Frontal cortex (tissue), 4 donors: ENCODE measurements around the gene TMEM125. TPM values are rescaled to one million over a fixed set of nuclear protein-coding genes. Genes with fewer than 3 reads are reported as not detected.

Source experiments
- DNase-seq, 2 donors: peaks; one replicate each; pipeline ENCODE4 v3.0.0; 2012; ENCODE audit warnings: low spot score in 2 of 2
- FAIRE-seq: peaks from 2 replicates; lab custom pipeline; 2012; peaks lifted over from hg19 to GRCh38; lab: Jason Lieb, UNC
- total RNA-seq: library from RNA; depleted of rRNA; stranded (reverse); fragments of >200 nt; gene quantifications from one replicate; pipeline ENCODE4 v1.2.3, GENCODE V29; 2014
- donor health status: control.
- donor health status: control.
- donor health status: control.

The TMEM125 gene
- total RNA-seq, 1 donor from 2014 or later = 0.82 TPM

GRCh38 chr1:43322506-43322905 lies 52.7 kb downstream of the TMEM125 start:
- DNase-seq (no peak), FAIRE-seq (no peak)

Other genes with a start within 250 kb of the TMEM125 start
- gene EBNA1BP2, start 97.7 kb upstream of the TMEM125 start, total RNA-seq = 57.5 TPM
- 0.82 TPM for gene CFAP57, start 97.7 kb upstream of the TMEM125 start, total RNA-seq
- gene C1orf210, start 15.6 kb downstream of the TMEM125 start, total RNA-seq = not detected
- gene TIE1, start 31.0 kb downstream of the TMEM125 start, total RNA-seq = 6.9 TPM
- gene MPL, start 67.8 kb downstream of the TMEM125 start, total RNA-seq = not detected
- 4.9 TPM for gene CDC20, start 89.0 kb downstream of the TMEM125 start, total RNA-seq
- gene ELOVL1, start 98.0 kb downstream of the TMEM125 start, total RNA-seq = 6.9 TPM
- 22.8 TPM for gene MED8, start 119.8 kb downstream of the TMEM125 start, total RNA-seq
- gene SZT2, start 119.9 kb downstream of the TMEM125 start, total RNA-seq = 19.2 TPM
- gene HYI, start 183.9 kb downstream of the TMEM125 start, total RNA-seq = 27.3 TPM